ENCODE measurements around the gene PAX8.

PAX8 gene

DNA sequence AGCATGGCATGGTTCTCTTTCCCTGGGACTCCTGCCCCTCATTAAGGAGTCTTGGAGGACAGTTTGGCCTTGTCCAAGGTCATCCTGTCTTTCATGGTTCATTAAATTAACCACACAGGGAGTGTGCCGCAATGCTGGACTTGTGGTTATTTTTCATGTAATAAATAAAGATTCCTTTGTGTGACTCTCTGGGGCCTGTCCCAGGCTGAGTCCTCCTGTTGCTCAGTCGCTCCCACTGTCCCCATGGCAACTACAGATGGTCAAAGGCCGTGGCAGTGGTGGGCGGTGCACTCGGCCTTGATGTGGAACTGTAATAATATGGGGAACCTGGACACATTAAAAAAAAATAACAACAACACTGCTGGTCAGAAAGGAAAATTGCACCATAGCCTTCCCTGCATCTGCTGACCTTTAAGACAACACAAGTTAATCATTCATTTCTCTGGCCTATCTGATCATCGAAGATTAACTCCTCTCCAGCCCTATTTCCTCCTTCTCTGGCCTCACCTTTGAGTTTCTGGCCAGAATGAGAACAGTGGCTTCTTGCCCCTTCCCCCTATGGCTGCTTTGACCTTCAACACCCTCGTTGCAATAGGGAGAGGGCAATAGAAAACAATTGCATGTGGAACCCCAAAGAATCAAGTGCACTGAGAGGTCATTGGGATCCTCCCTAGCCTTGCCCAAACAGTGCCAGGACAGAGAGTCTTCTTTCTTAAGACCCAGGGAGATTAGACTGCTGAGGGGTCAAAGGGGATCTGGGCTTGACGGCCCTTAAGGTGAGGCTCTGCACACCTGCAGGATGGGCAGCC, 60.2 kb downstream of the PAX8 start:
- Mint-ChIP-seq H3K4me1 (peaks cover 13% of the 10 kb centered on the region), H3K27ac (ENCODE audit: low read depth) (no peak overlapping the region), H3K9me3 (no peaks in the 10 kb centered on the region), H3K4me3 (no peak overlapping the region), H3K36me3 (ENCODE audit: insufficient read depth) (no peaks in the 10 kb centered on the region), H3K27me3 (no peaks in the 10 kb centered on the region)
- DNase-seq (ENCODE audit: low spot score in 2 of 2) (no peak), ATAC-seq (replicated peaks; ENCODE audit: extremely low read depth, poor library complexity, severe bottlenecking) (no peak)

DNA sequence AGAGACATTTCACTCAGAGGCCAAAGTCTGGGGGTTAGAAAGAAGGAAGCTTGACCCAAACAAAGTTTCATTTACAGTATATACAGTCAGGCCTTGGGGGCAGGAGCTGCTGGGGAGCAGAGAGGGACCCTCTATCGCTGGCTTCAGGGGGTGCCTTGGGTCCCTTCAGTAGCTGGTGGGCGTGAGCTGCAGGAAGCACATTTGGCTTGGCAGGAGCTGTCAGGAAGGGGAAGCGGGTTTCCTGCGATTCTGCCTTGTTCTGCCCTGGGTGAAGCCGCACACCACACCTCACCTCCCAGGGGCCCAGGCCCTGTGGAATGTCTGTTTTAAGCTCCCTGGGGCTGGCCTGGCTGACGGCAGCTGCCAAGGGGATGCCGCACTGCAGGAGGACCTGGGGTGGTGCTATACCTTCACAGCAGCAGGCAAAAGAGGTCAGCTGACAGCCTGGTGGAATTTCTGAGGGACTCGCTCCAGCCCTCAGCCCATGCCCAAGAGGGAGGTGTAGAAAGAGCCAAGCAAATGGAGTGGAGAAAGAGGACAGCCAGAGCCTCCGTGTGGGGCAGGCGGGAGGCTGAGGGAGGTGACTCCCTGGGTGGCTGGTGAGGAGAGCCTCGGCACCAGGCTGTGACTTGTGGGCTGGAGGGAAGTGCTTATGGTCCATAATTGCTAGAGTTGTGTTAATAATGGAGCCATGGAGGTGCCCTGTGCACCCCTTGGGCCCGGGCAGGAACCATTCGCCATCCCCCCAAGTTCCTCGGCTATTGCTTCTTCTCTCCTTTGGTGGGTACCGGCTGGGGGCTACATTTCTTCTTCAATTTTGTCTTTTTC, 61.1 kb downstream of the PAX8 start:
- peaks cover 13% of the 10 kb centered on the region for H3K4me1 Mint-ChIP-seq
- no peak overlapping the region for H3K4me3 Mint-ChIP-seq
- H3K36me3 Mint-ChIP-seq (ENCODE audit: insufficient read depth): no peaks in the 10 kb centered on the region
- no peaks in the 10 kb centered on the region for H3K9me3 Mint-ChIP-seq
- DNase-seq (ENCODE audit: low spot score in 2 of 2): no peak
- ATAC-seq (replicated peaks; ENCODE audit: extremely low read depth, poor library complexity, severe bottlenecking): peak; percentile 32
- H3K27me3 Mint-ChIP-seq: no peaks in the 10 kb centered on the region
- peak overlapping the region; percentile 52 for H3K27ac Mint-ChIP-seq (ENCODE audit: low read depth)

DNA sequence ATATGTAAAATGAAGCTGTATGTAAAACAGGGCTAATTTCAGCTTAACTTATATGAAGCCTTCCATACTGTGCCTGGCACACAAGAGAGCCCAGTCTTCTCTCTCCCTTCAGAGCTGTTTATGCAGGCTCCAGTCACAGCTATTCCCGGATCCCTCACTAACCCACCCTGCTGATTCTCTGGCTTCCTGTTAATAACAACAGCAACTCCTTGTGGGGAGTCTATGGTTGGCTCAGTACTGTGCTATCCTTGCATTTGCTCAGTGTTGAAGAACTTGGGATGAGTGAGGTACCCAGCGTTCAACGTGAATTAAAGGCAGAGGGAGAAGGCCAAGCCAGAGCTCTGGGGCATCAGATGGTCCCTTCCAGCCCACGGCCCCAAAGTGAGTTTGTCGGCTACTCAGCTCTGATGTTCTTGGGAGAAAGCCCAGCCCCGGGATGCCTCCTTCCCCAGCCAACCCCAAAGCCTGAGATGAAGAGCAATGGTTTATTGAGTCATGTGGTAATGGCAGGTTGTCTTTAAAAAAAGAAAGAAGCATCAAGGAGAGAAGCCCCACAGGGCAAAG, 61.7 kb downstream of the PAX8 start:
- no peaks in the 10 kb centered on the region for H3K9me3 Mint-ChIP-seq
- H3K27ac Mint-ChIP-seq (ENCODE audit: low read depth): peak overlapping the region; percentile 52
- DNase-seq (ENCODE audit: low spot score in 2 of 2) (no peak), ATAC-seq (replicated peaks; ENCODE audit: extremely low read depth, poor library complexity, severe bottlenecking) (no peak)
- no peaks in the 10 kb centered on the region for H3K36me3 Mint-ChIP-seq (ENCODE audit: insufficient read depth)
- no peaks in the 10 kb centered on the region for H3K27me3 Mint-ChIP-seq
- peaks cover 13% of the 10 kb centered on the region for H3K4me1 Mint-ChIP-seq
- H3K4me3 Mint-ChIP-seq: no peak overlapping the region

DNA sequence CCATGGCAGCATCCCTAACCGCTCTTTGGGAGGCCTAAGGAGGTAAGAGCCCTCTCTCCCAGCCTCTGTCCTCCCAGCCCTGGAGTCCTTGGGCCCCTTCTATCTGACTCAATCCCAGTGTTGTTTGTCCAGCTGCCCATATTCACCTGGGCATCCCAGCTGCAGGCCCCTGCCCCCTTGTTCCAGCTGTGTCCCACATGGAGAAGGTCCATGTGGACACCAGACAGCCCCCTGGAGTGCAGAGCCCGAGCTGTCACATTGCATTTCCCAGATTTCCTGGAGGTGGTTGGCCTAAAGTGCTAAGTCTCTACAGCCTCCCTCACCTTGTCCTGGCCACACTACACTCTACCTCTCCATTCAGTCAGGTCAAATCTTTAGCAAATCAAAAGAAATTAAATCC, 62.4 kb downstream of the PAX8 start:
- peaks cover 13% of the 10 kb centered on the region for H3K4me1 Mint-ChIP-seq
- ATAC-seq (replicated peaks; ENCODE audit: extremely low read depth, poor library complexity, severe bottlenecking): no peak

DNA sequence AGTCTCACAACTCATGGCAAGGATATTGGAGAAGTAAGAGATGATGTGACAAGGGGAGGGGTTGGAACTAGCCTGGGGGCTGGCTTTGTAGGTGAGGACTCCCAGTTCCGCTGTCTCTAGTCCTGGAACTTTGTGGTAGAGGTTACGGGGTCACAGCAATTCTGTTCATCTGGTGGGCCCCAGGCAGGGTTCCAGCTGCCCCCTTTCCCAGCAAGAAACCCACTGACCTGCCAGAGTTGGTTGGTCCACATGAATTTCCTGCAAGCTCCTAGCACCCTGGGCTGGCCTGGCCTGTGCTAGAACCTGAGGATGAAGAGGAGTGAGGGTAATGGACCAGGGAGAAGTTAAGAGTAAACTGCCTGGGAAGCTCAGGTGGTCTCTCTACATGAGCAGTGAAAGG, 63.7 kb downstream of the PAX8 start:
- H3K27ac Mint-ChIP-seq (ENCODE audit: low read depth): no peak overlapping the region
- no peaks in the 10 kb centered on the region for H3K9me3 Mint-ChIP-seq

More for the DNA sequence above, 62.4 kb downstream of the PAX8 start:
- Mint-ChIP-seq H3K27me3 (no peaks in the 10 kb centered on the region), H3K9me3 (no peaks in the 10 kb centered on the region), H3K4me3 (no peak overlapping the region), H3K27ac (ENCODE audit: low read depth) (no peak overlapping the region), H3K36me3 (ENCODE audit: insufficient read depth) (no peaks in the 10 kb centered on the region)
- no peak for DNase-seq (ENCODE audit: low spot score in 2 of 2)

DNA sequence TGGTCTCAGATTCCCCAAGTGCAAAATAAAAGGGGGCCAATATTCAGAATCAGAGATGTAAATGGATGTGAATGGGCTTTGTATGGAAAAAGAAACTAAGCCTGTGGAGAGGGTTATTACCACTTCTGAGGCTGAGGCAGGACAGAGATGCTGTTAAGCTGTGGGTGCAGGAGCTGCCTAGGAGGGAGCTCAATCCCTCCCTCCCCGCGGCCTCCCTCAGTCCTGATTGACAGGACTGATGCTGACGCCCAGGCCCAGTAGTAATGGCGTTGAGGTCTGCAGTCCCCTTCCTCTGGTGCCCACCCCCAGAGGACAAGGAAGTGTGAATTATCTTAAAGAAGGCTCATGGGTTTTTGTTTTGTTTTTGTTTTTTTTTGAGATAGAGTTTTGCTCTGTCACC, 64.6 kb downstream of the PAX8 start:
- Mint-ChIP-seq H3K4me3 (no peak overlapping the region), H3K27ac (ENCODE audit: low read depth) (no peak overlapping the region), H3K4me1 (peaks cover 13% of the 10 kb centered on the region), H3K27me3 (no peaks in the 10 kb centered on the region), H3K36me3 (ENCODE audit: insufficient read depth) (no peaks in the 10 kb centered on the region), H3K9me3 (no peaks in the 10 kb centered on the region)
- ATAC-seq (replicated peaks; ENCODE audit: extremely low read depth, poor library complexity, severe bottlenecking): no peak
- DNase-seq (ENCODE audit: low spot score in 2 of 2): no peak

More for the DNA sequence above, 63.7 kb downstream of the PAX8 start:
- Mint-ChIP-seq H3K27me3 (no peaks in the 10 kb centered on the region), H3K4me3 (no peak overlapping the region), H3K36me3 (ENCODE audit: insufficient read depth) (no peaks in the 10 kb centered on the region), H3K4me1 (peaks cover 13% of the 10 kb centered on the region)
- DNase-seq (ENCODE audit: low spot score in 2 of 2) (no peak), ATAC-seq (replicated peaks; ENCODE audit: extremely low read depth, poor library complexity, severe bottlenecking) (no peak)

DNA sequence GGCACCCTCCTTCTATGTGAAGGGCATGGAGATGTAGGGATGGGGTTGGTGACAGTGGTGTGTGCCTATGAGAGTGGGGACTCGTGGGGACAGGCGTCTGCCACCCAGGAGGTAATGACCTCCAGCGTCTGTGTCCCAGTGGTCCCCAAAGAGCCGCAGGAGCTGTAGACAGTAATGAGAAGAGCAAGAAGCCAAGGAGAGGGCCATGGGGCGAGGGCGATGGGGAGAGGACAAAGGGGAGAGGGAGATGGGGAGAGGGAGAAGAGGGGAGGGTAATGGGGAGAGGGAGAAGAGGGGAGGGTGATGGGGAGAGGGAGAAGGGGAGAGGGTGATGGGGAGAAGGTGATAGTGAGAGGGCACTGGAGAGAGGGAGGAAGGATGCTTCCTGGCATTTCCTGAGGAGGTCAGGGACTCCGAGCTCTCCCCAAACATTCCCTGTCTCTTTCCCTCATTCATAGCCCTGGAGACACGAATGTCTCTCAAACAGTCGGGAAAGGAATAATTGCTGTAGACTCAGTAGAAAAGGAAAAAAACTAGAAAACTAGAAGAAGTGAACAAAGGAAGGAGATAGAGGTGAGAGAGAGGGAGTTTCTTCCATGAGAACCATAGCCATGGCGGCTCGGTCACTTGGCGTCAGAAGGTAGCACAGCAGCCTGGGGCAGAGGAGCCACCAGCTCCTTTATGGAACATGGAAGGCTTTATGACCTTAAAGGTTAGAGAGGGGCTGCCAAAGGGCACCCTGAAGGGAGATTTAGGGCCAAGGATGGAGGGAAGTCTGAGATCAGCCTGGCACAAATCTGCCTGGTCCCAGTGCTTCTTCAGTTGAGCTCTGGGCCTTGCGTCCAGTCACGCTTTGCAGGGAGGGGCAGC, 65.4 kb downstream of the PAX8 start:
- no peak for ATAC-seq (replicated peaks; ENCODE audit: extremely low read depth, poor library complexity, severe bottlenecking)
- Mint-ChIP-seq H3K27ac (ENCODE audit: low read depth) (no peak overlapping the region), H3K27me3 (no peaks in the 10 kb centered on the region), H3K4me1 (peaks cover 13% of the 10 kb centered on the region), H3K9me3 (no peaks in the 10 kb centered on the region), H3K4me3 (no peak overlapping the region), H3K36me3 (ENCODE audit: insufficient read depth) (no peaks in the 10 kb centered on the region)
- DNase-seq (ENCODE audit: low spot score in 2 of 2): no peak

DNA sequence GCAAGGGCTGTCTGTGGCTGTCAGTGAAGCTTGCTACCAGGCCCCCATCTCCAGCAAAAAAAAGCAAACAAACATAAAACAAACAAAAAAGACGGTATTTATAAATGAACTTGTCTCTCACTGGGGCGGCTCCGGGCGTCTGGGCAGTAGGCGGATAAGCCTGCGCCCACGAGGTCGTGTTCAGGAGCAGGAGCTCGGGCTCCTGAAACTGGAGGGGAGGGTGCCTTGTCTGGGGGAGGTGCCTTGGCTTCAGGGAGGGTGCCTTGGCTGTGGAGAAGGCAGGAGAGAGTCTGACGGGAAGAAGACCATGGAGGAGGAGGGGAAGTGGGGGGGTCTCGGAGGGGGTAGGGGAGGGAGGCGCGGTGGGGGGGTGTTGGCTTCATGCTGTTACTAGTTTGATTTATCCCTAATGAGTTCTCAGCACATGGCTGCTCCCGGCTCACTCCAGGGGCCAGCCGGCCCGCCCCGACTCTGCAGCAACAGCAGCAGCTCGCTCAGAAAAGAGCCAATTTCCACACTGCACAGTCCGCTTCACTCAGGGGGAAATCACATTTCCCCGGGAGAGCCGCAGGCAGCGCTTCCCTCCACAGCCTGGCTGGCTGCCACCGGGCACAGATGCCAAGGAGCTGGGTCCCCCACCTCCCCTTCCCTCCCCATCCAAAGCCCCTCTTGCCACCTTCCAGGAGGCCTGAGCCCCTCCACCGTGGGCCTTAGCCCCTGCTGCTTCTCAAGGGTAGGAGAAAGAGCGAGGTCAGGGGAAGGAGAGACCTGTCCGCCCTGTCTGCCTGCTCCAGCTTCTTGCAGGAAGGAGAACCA, 66.3 kb downstream of the PAX8 start:
- Mint-ChIP-seq H3K9me3 (no peaks in the 10 kb centered on the region), H3K27me3 (no peaks in the 10 kb centered on the region), H3K36me3 (ENCODE audit: insufficient read depth) (no peaks in the 10 kb centered on the region), H3K27ac (ENCODE audit: low read depth) (no peak overlapping the region), H3K4me3 (no peak overlapping the region), H3K4me1 (peaks cover 12% of the 10 kb centered on the region)
- ATAC-seq (replicated peaks; ENCODE audit: extremely low read depth, poor library complexity, severe bottlenecking) (no peak), DNase-seq (ENCODE audit: low spot score in 2 of 2) (no peak)

DNA sequence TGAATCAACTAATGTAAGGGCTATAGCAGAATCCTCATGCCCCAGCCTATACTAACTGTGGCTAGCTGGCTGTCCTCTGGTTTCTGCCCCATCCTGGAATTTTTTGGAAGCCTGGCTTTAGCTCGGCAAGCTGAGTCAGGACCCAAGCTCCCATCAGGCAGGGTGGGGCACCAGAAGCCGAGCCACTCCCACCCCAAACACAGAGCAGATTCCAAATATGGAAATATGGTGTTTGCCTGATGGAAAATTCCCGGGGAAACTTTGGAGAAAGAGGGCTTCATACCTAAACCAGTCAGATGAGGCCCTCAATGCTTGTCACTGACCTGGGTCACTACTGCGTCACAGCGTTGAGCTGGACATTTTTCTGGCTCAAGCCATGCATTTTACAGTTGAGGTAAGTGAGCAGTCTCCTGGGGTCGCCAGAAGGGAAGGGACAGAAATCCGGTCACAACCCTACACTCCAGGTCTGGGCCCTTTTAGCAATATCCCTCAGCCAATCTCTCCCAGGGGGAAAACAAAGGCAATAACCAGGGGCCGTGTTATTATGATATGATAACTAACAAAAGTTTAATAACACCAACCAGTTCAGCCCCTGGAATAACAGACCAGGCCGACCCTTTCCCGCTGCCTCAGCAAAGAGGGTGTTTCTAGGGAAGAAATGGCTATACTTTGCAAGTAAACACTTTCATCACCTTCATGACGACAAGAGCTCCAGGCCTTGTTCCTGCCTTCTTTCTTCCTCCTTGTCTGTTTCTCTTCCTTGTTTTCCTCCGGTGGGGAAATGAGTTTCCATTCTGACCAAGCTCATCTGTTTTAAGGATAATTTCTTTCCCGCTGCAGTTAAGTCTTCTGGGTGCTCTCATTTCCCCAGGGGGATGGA, 67.3 kb downstream of the PAX8 start:
- no peaks in the 10 kb centered on the region for H3K9me3 Mint-ChIP-seq
- H3K36me3 Mint-ChIP-seq (ENCODE audit: insufficient read depth): no peaks in the 10 kb centered on the region
- no peak overlapping the region for H3K4me3 Mint-ChIP-seq
- no peaks in the 10 kb centered on the region for H3K27me3 Mint-ChIP-seq
- ATAC-seq (replicated peaks; ENCODE audit: extremely low read depth, poor library complexity, severe bottlenecking): no peak
- no peak for DNase-seq (ENCODE audit: low spot score in 2 of 2)
- no peak overlapping the region for H3K27ac Mint-ChIP-seq (ENCODE audit: low read depth)
- H3K4me1 Mint-ChIP-seq: peaks cover 11% of the 10 kb centered on the region

DNA sequence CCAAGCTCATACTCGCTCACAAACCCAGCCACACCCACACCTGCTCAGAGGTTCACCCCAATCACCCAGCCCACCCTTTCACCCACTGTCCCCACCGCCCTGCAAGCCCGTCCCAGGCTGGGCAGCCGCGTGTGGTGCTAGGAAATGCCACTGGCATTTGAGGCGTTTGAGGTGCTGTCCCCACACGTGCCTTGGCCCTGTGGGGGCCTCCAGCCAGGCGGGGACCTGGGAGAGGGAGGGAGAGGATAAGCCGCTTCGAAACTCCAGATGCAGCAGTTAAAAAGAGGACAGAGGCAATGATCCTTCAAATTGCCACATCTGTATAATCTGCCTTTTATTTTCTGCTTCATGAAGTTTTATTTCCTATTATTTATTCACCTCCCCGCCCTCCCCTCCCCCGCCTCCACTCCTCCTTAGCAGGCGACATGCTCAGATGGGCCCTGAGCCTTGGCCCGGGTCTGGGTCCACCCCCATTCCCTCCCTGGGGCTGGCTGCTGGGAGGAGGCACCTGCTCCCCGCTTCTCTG, 69.0 kb downstream of the PAX8 start:
- Mint-ChIP-seq H3K9me3 (no peaks in the 10 kb centered on the region), H3K4me3 (no peak overlapping the region), H3K36me3 (ENCODE audit: insufficient read depth) (no peaks in the 10 kb centered on the region), H3K4me1 (peaks cover 19% of the 10 kb centered on the region), H3K27ac (ENCODE audit: low read depth) (peak overlapping the region; percentile 29), H3K27me3 (no peaks in the 10 kb centered on the region)
- DNase-seq (ENCODE audit: low spot score in 2 of 2): no peak
- no peak for ATAC-seq (replicated peaks; ENCODE audit: extremely low read depth, poor library complexity, severe bottlenecking)
